ENCODE results near the gene PKNOX2. TPM values are rescaled to one million over a fixed set of nuclear protein-coding genes. Genes with fewer than 3 reads are reported as not detected.
A peak's percentile ranks its signal among the peaks of the same experiment; 100 is the strongest.

The PKNOX2 gene
- total and polyA plus RNA-seq, 10 of the 15 experiments (the other 5 are each of a cell fraction or from before 2014, with no cell fraction given) = not detected

DNA sequence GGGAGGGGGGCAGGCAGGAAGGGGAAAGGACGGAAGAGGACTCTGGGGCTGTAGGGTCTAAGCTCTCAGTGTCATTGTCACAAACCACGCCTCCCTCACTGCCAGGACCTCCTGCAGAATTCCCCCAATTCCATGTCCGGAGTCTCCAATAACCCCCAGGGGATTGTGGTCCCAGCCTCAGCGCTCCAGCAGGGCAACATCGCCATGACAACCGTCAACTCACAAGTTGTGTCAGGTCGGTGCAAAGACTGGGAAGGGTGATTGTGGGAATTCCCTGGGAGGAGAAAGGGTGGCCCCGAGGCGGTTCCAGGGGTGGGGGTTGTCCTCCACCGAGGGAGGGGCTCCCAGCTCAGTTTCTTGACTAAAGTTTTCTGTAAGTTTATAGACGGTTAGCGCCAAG, 245.5 kb downstream of the PKNOX2 start:
- in situ Hi-C loops (cut with MboI) = no loop called here
- CTCF ChIA-PET = interaction anchor here (1.3 to 6.5 kb wide), 4 partner anchors 19 to 242 kb away, joined by 3 to 40 read pairs (median 4); no protein-coding TSS in a partner anchor
- ATAC-seq = peak; percentile 18; the same call in 1 of the 3 replicates
- no peak overlapping the region for H3K9ac ChIP-seq (ENCODE audit: control insufficient read depth, insufficient read depth, low read length)
- 19% methylated on average over 12 of the region's 12 CpGs for WGBS (ENCODE audit: insufficient coverage, insufficient replicate concordance, low lambda C conversion rate, missing lambda C conversion rate)
- no peaks in the 10 kb centered on the region for H3K79me2 ChIP-seq (ENCODE audit: control insufficient read depth, insufficient read depth, low read length)
- no TSS peak for BruUV-seq (replicated peaks)
- H3K4me2 ChIP-seq (ENCODE audit: control insufficient read depth, insufficient read depth) = no peak overlapping the region
- H3K27ac ChIP-seq (ENCODE audit: control insufficient read depth, insufficient read depth) = no peak overlapping the region
- RAD21 ChIA-PET (ENCODE audit: unreplicated experiment) = interaction anchor here (1.0 to 1.4 kb wide), 3 partner anchors 19 to 57 kb away, joined by 3 to 4 read pairs (median 3); no protein-coding TSS in a partner anchor
- H2AFZ ChIP-seq (ENCODE audit: control insufficient read depth, low read depth, low read length) = no peak overlapping the region
- SMC1A ChIA-PET (ENCODE audit: uncharacterized antibody, unreplicated experiment) = interaction anchor here (1.1 kb wide), 1 partner anchor 9 kb away, joined by 3 read pairs; no protein-coding TSS in a partner anchor
- no peak overlapping the region for H3K4me3 ChIP-seq
- no peak for DNase-seq (ENCODE audit: low read depth, low spot score)
- H3K9me3 ChIP-seq (replicated peaks; ENCODE audit: control insufficient read depth, insufficient read depth, low read length) = no peaks in the 10 kb centered on the region
- H4K20me1 ChIP-seq (ENCODE audit: control insufficient read depth, insufficient read depth) = no peaks in the 10 kb centered on the region
- FAIRE-seq = no peak
- POLR2A ChIA-PET = interaction anchor here (0.6 kb wide), 1 partner anchor 292 kb away, joined by 3 read pairs; no protein-coding TSS in a partner anchor
- H3K36me3 ChIP-seq (ENCODE audit: control insufficient read depth in 2 of 2, insufficient read depth in 2 of 2, low read length in 1 of 2) = no peaks in the 10 kb centered on the region
- no peaks in the 10 kb centered on the region for H3K4me1 ChIP-seq (ENCODE audit: control insufficient read depth, insufficient read depth, low read length)
- TF ChIP-seq, protein P1, sequence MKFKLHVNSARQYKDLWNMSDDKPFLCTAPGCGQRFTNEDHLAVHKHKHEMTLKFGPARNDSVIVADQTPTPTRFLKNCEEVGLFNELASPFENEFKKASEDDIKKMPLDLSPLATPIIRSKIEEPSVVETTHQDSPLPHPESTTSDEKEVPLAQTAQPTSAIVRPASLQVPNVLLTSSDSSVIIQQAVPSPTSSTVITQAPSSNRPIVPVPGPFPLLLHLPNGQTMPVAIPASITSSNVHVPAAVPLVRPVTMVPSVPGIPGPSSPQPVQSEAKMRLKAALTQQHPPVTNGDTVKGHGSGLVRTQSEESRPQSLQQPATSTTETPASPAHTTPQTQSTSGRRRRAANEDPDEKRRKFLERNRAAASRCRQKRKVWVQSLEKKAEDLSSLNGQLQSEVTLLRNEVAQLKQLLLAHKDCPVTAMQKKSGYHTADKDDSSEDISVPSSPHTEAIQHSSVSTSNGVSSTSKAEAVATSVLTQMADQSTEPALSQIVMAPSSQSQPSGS (IDR thresholded peaks at IDR 0.05; ENCODE audit: low read length) = no peak
- TF ChIP-seq HCFC1 (IDR thresholded peaks at IDR 0.05; ENCODE audit: low read length) (no peak), MEF2B (IDR thresholded peaks at IDR 0.05; ENCODE audit: partially characterized antibody, poor library complexity, severe bottlenecking) (peak; percentile 11), IKZF1 (conservative IDR thresholded peaks at IDR 0.05) (peak; percentile 55), PAX8 (IDR thresholded peaks at IDR 0.05) (no peak), CREM (IDR thresholded peaks at IDR 0.05; ENCODE audit: low read depth) (no peak), YY1 (IDR thresholded peaks at IDR 0.05; ENCODE audit: low read depth, low read length) (no peak), MXI1 (IDR thresholded peaks at IDR 0.05; ENCODE audit: low read depth, low read length) (no peak), IKZF2 (IDR thresholded peaks at IDR 0.05) (peak in 1 of 2 experiments; percentile 30; a peak in 2 of 4 replicates)
- intact Hi-C loops (cut with micrococcal nuclease; ENCODE audit: unreplicated experiment) = no loop called here
- H3K27me3 ChIP-seq (replicated peaks in 1 of 2; ENCODE audit: control insufficient read depth in 2 of 2, insufficient read depth in 2 of 2, low read length in 1 of 2) = no peaks in the 10 kb centered on the region

Data from GM12878 (cell line).